H1 (cell line): Measurements from ENCODE around the gene DDT.

Experiments
- FOSL1 ChIP-seq: IDR thresholded peaks from 2 replicates; pipeline ENCODE4 v1.6.1; 2011; ENCODE audit warnings: mild to moderate bottlenecking, low read depth, low read length, moderate library complexity; ENCODE audit not compliant: insufficient read depth
- HDAC2 ChIP-seq, 2 experiments: fragments of 300-600 bp in 1 of 2; sonication (generic) in 1 of 2; IDR thresholded peaks; 2 replicates each; pipeline ENCODE4 v1.6.1; 2011 to 2012; ENCODE audit warnings: low read depth in 2 of 2, low read length in 2 of 2, mild to moderate bottlenecking in 2 of 2, moderate library complexity in 2 of 2, borderline replicate concordance in 1 of 2, inconsistent platforms in 1 of 2

- TF ChIP-seq FOSL1 = no peak
- no peak for TF ChIP-seq HDAC2 (IDR thresholded peaks at IDR 0.05; ENCODE audit: borderline replicate concordance in 1 of 2, low read depth in 2 of 2, low read length in 2 of 2)
Observed at GRCh38 chr22:23997092-23997491, 22.9 kb upstream of the DDT start.
